GM23248 (cell line): ENCODE data around the gene ADAM12. TPM values are rescaled to one million over a fixed set of nuclear protein-coding genes. Genes with fewer than 3 reads are reported as not detected.
A peak's percentile ranks its signal among the peaks of the same experiment; 100 is the strongest.

Experiments used
- DNase-seq: peaks from one replicate; pipeline ENCODE4 v3.0.0-alpha.2; 2015
- H2AFZ ChIP-seq: fragments of 200-600 bp; sonication (generic); 2 replicates; pipeline ENCODE4 v1.6.1; 2016; ENCODE audit warnings: antibody characterized with exemption
- H3F3A ChIP-seq: fragments of 200-600 bp; sonication (generic); 2 replicates; pipeline ENCODE4 v1.6.1; 2016; ENCODE audit warnings: mild to moderate bottlenecking, antibody characterized with exemption, mixed run types; ENCODE audit not compliant: insufficient read depth
- H3K27ac ChIP-seq: fragments of 200-600 bp; sonication (generic); 2 replicates; pipeline ENCODE4 v1.5.1; 2016; ENCODE audit warnings: mild to moderate bottlenecking
- H3K27me3 ChIP-seq: fragments of 200-600 bp; sonication (generic); replicated peaks from 2 replicates; pipeline ENCODE4 v1.6.1; 2016; ENCODE audit warnings: mild to moderate bottlenecking; ENCODE audit not compliant: insufficient read depth
- H3K36me3 ChIP-seq: fragments of 200-600 bp; sonication (generic); 2 replicates; pipeline ENCODE4 v1.6.1; 2016; ENCODE audit warnings: low read depth, mild to moderate bottlenecking
- H3K4me1 ChIP-seq: fragments of 200-600 bp; sonication (generic); 2 replicates; pipeline ENCODE4 v1.6.1; 2016; ENCODE audit warnings: mild to moderate bottlenecking; ENCODE audit not compliant: insufficient read depth
- H3K4me2 ChIP-seq: fragments of 200-600 bp; sonication (generic); one replicate; pipeline ENCODE4 v1.6.1; 2016; ENCODE audit warnings: mild to moderate bottlenecking; ENCODE audit not compliant: unreplicated experiment
- H3K4me3 ChIP-seq: fragments of 200-600 bp; sonication (generic); 2 replicates; pipeline ENCODE4 v1.5.1; 2016; ENCODE audit warnings: mild to moderate bottlenecking
- H3K79me2 ChIP-seq: fragments of 200-600 bp; sonication (generic); 2 replicates; pipeline ENCODE4 v1.6.1; 2016; ENCODE audit warnings: mild to moderate bottlenecking; ENCODE audit not compliant: insufficient read depth
- H3K9ac ChIP-seq: fragments of 200-600 bp; sonication (generic); 2 replicates; pipeline ENCODE4 v1.6.1; 2016; ENCODE audit warnings: mild to moderate bottlenecking
- H3K9me2 ChIP-seq: fragments of 200-600 bp; sonication (generic); 2 replicates; pipeline ENCODE4 v1.6.1; 2016; ENCODE audit warnings: mixed run types, mild to moderate bottlenecking, moderate library complexity; ENCODE audit not compliant: insufficient read depth
- H3K9me3 ChIP-seq: fragments of 200-600 bp; sonication (generic); one replicate; pipeline ENCODE4 v1.6.1; 2017; ENCODE audit warnings: low read depth
- H4K20me1 ChIP-seq: fragments of 200-600 bp; sonication (generic); 2 replicates; pipeline ENCODE4 v1.6.0; 2016; ENCODE audit not compliant: insufficient read depth
- EZH2 ChIP-seq: fragments of 200-600 bp; sonication (generic); IDR thresholded peaks from 2 replicates; pipeline ENCODE4 v1.6.1; 2018; ENCODE audit warnings: antibody characterized with exemption, mild to moderate bottlenecking; ENCODE audit not compliant: insufficient read depth, poor library complexity, severe bottlenecking
- EZH2phosphoT487 ChIP-seq: fragments of 200-600 bp; sonication (generic); IDR thresholded peaks from 2 replicates; pipeline ENCODE4 v1.6.1; 2018; ENCODE audit warnings: antibody characterized with exemption, moderate library complexity, mild to moderate bottlenecking, low read depth; ENCODE audit not compliant: insufficient read depth
- WGBS, 2 experiments: methylation state at CpG; one replicate each; pipeline ENCODE4 v1.1.6; 2015 to 2017; ENCODE audit warnings: low lambda C conversion rate in 2 of 2, low coverage in 1 of 2; ENCODE audit errors: missing lambda C conversion rate in 2 of 2; 5-methylcytosine and 5-hydroxymethylcytosine counted together
- in situ Hi-C: fragments of 300-500 bp; cut with MboI; formaldehyde crosslinking; loops from 2 replicates; pipeline ENCODE4 v1.15.0; 2020
- polyA plus RNA-seq: library from polyadenylated mRNA; unstranded; fragments of >200 nt; fragmentation: Nextera tagmentation; extraction: Ambion mirVana; gene quantifications from 2 replicates; pipeline ENCODE4 v1.2.1, GENCODE V29; 2016
- total RNA-seq: library from RNA; depleted of rRNA; stranded (reverse); fragments of >200 nt; shearing (Covaris generic); gene quantifications from 2 replicates; pipeline ENCODE4 v1.2.3, GENCODE V29; 2014

Gene ADAM12
- total and polyA plus RNA-seq, 2 experiments from 2014 or later: 58.4 to 127 TPM

GRCh38 chr10:126199221-126199998 is 188.9 kb downstream of the ADAM12 start:
- Histone ChIP-seq H3F3A (peaks cover 30% of the 10 kb centered on the region), H2AFZ (no peak overlapping the region), H3K79me2 (peaks cover 68% of the 10 kb centered on the region), H3K9me2 (no peaks in the 10 kb centered on the region), H3K27me3 (no peaks in the 10 kb centered on the region), H3K9me3 (no peaks in the 10 kb centered on the region), H3K27ac (peak overlapping the region; percentile 64), H3K4me3 (peak overlapping the region; percentile 34; the same call in 1 of the 2 replicates), H3K4me1 (peaks cover 19% of the 10 kb centered on the region), H3K4me2 (peak overlapping the region; percentile 41), H3K9ac (peak overlapping the region; percentile 62), H4K20me1 (no peaks in the 10 kb centered on the region), H3K36me3 (no peaks in the 10 kb centered on the region)
- WGBS, 2 experiments: 48 to 55% methylated on average over 13 of the region's 13 CpGs
- in situ Hi-C loops: no loop called here
- TF ChIP-seq EZH2phosphoT487: no peak
- no peak for TF ChIP-seq EZH2
- peak; percentile 93 for DNase-seq

DNA sequence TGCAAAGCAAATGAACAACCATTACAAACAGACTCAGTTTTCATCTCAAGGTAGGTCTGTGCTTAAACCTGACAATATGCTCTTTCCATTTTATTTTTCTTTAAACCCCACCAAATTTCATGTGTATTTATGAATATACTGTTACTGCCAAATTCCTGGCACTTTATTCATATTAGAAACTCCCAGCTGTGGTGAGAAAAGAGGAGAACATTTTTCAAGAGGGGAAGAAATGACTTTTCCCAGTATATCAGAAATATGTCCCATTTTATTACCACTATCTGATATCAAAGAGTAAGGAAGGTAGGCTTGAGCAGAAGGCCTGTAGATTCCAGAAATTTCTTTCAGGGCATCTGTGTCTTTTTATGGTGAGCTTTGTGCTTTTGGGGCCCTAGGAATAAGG is 189.6 kb downstream of the ADAM12 start:
- no peaks in the 10 kb centered on the region for H3K36me3 ChIP-seq
- H3K4me2 ChIP-seq: peak overlapping the region; percentile 41
- no peak overlapping the region for H2AFZ ChIP-seq
- H3K9ac ChIP-seq: peak overlapping the region; percentile 62
- H3F3A ChIP-seq: peaks cover 33% of the 10 kb centered on the region
- peak overlapping the region; percentile 34; the same call in 1 of the 2 replicates for H3K4me3 ChIP-seq
- H3K4me1 ChIP-seq: peaks cover 19% of the 10 kb centered on the region
- no peaks in the 10 kb centered on the region for H4K20me1 ChIP-seq
- in situ Hi-C loops: no loop called here
- no peaks in the 10 kb centered on the region for H3K27me3 ChIP-seq
- no peaks in the 10 kb centered on the region for H3K9me3 ChIP-seq
- H3K79me2 ChIP-seq: peaks cover 67% of the 10 kb centered on the region
- DNase-seq: peak; percentile 53
- TF ChIP-seq EZH2 (no peak), EZH2phosphoT487 (no peak)
- H3K27ac ChIP-seq: peak overlapping the region; percentile 64
- H3K9me2 ChIP-seq: no peaks in the 10 kb centered on the region

DNA sequence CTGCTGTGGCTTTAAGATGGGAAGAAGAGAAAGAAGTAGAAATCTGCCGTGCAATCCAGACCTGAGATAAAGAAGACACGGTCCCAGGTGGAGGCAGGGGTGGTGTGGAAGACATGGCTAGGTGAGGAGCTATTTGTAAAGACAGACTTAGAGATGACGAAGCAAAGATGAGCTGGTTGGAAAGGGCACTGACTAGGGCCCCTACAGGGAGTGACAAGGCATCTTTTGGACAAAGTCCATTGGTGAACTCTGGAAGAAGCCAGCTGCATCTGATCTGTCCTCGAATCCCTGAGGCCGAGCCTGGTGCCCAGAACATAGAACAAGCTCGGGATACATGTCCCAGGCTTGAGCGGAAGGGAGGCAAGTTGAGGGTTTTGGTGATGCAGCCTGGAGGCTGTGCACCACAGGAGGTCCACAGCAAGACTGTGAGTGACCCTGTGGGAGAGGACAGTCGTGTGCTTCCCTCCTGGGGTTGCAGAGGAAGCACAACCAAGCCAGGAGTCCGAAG is 191.2 kb downstream of the ADAM12 start:
- DNase-seq: no peak
- Histone ChIP-seq H3K27me3 (no peaks in the 10 kb centered on the region), H3F3A (peaks cover 33% of the 10 kb centered on the region), H2AFZ (no peak overlapping the region), H3K79me2 (peaks cover 60% of the 10 kb centered on the region), H3K9ac (no peak overlapping the region), H3K4me2 (no peak overlapping the region), H3K9me3 (no peaks in the 10 kb centered on the region), H3K9me2 (no peaks in the 10 kb centered on the region), H4K20me1 (no peaks in the 10 kb centered on the region), H3K27ac (no peak overlapping the region), H3K36me3 (no peaks in the 10 kb centered on the region), H3K4me1 (peaks cover 19% of the 10 kb centered on the region), H3K4me3 (no peak overlapping the region)
- 97 to 98% methylated on average over 9 of the region's 9 CpGs for WGBS, 2 experiments
- in situ Hi-C loops: no loop called here
- TF ChIP-seq EZH2 (no peak), EZH2phosphoT487 (no peak)

- no peak for DNase-seq
- Histone ChIP-seq H3K4me3 (no peak overlapping the region), H3K79me2 (peaks cover 69% of the 10 kb centered on the region), H3K4me2 (no peak overlapping the region), H3K4me1 (peaks cover 19% of the 10 kb centered on the region), H4K20me1 (no peaks in the 10 kb centered on the region), H3K36me3 (no peaks in the 10 kb centered on the region), H3K27me3 (no peaks in the 10 kb centered on the region), H3F3A (peaks cover 33% of the 10 kb centered on the region), H3K9me3 (no peaks in the 10 kb centered on the region), H3K9ac (no peak overlapping the region), H3K27ac (no peak overlapping the region), H3K9me2 (no peaks in the 10 kb centered on the region), H2AFZ (no peak overlapping the region)
- whole genome bisulfite sequencing, 2 experiments: 97 to 98% methylated on average over 3 of the region's 3 CpGs
- no peak for TF ChIP-seq EZH2phosphoT487
- no peak for TF ChIP-seq EZH2
- in situ Hi-C loops: no loop called here
These were observed 192.0 kb downstream of the ADAM12 start for GRCh38 chr10:126196281-126196680.
